ENCODE results near the gene SNX33. TPM values are rescaled to one million over a fixed set of nuclear protein-coding genes. Genes with fewer than 3 reads are reported as not detected.

The SNX33 gene
- total and polyA plus RNA-seq, 2 experiments from 2014 or later, result 6.2 to 21.2 TPM

GRCh38 chr15:75695220-75695619 lies 47.5 kb downstream of the SNX33 start (continued):
- TF ChIP-seq REST (IDR thresholded peaks at IDR 0.05; ENCODE audit: unreplicated experiment), result no peak

GRCh38 chr15:75695634-75696310 lies 48.1 kb downstream of the SNX33 start:
- Mint-ChIP-seq H3K9me3 (no peaks in the 10 kb centered on the region), H3K27ac (peak overlapping the region; percentile 32; the same call in 1 of the 2 replicates), H3K36me3 (ENCODE audit: low read depth) (no peaks in the 10 kb centered on the region), H3K4me1 (peaks cover 28% of the 10 kb centered on the region), H3K4me3 (no peak overlapping the region), H3K27me3 (ENCODE audit: insufficient read depth, low read depth, poor library complexity) (peaks cover 22% of the 10 kb centered on the region)
- H3K4me3 ChIP-seq, result no peak overlapping the region
- no peak overlapping the region for H2AFZ ChIP-seq
- H3K27ac ChIP-seq (ENCODE audit: low read depth), result no peak overlapping the region
- H3F3A ChIP-seq (replicated peaks; ENCODE audit: low read depth), result 0 out of 2 replicates have a peak, but pooled peaks cover 10% of the 10 kb centered on the region
- H3K36me3 ChIP-seq (ENCODE audit: insufficient read depth), result no peaks in the 10 kb centered on the region
- no peak for DNase-seq (ENCODE audit: low spot score)
- no peaks in the 10 kb centered on the region for H4K20me1 ChIP-seq (replicated peaks; ENCODE audit: insufficient read depth)
- H3K4me1 ChIP-seq (ENCODE audit: insufficient read depth), result peaks cover 10% of the 10 kb centered on the region
- H3K79me2 ChIP-seq (replicated peaks; ENCODE audit: insufficient read depth), result no peaks in the 10 kb centered on the region
- no peaks in the 10 kb centered on the region for H3K27me3 ChIP-seq (ENCODE audit: insufficient read depth)
- ATAC-seq, result no peak
- H3K9me2 ChIP-seq (ENCODE audit: insufficient read depth), result no peaks in the 10 kb centered on the region
- H3K4me2 ChIP-seq, result no peak overlapping the region
- TF ChIP-seq ZNF331 (CRISPR knock-in tag; IDR thresholded peaks at IDR 0.05; ENCODE audit: low read depth) (no peak), EZH2phosphoT487 (IDR thresholded peaks at IDR 0.05; ENCODE audit: unreplicated experiment) (no peak), ZNF114 (CRISPR knock-in tag; IDR thresholded peaks at IDR 0.05) (no peak), CREB1 (CRISPR knock-in tag; IDR thresholded peaks at IDR 0.05; ENCODE audit: low read depth) (no peak), POLR2AphosphoS5 (IDR thresholded peaks at IDR 0.05; ENCODE audit: low read depth) (no peak), ETS1 (IDR thresholded peaks at IDR 0.05) (no peak), ZNF462 (CRISPR knock-in tag; IDR thresholded peaks at IDR 0.05) (no peak), NANOG (IDR thresholded peaks at IDR 0.05; ENCODE audit: borderline replicate concordance) (no peak), STAT1 (IDR thresholded peaks at IDR 0.05; ENCODE audit: unreplicated experiment) (no peak), CTCF (conservative IDR thresholded peaks at IDR 0.05; ENCODE audit: low read depth in 2 of 2) (no peak), JUNB (IDR thresholded peaks at IDR 0.05; ENCODE audit: unreplicated experiment) (no peak)
